ENCODE data around the gene WDR91.
"Not testable (repeated sequence)": the region's sequence is repeated elsewhere in the genome, so short reads cannot be mapped to it uniquely, and the experiment has no call there.

Gene WDR91

DNA sequence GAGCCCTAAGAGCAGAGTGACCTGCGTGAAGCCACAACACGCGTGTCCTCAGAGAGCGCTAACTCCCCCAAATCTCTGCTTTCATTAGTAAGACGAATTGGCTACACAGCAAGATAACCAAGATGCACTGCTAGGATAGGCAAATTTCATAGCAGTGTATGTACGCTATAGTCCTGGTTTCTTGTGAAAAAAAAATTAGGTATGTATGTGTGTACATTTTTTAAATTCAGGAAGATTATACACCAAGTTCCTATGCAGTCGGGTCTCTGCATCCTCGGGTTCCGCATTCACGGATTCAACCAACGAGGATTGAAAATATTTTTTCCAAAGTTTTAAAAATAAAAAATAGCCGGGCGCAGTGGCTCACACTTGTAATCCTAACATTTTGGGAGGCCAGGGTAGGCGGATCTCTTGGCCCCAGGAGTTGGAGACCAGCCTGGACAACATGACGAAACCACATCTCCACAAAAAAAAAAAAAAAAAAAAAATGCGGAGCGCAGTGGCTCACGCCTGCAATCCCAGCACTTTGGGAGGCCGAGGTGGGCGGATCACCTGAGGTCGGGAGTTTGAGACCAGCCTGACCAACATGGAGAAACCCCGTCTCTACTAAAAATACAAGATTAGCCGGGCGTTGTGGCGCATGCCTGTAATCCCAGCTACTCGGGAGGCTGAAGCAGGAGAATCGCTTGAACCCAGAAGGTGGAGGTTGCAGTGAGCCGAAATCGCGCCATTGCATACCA, 790 bp upstream of the WDR91 start:
- H3K27me3 Mint-ChIP-seq, ATAC-seq, DNase-seq, H3K9me3 Mint-ChIP-seq: not testable (repeated sequence)
- peak overlapping the region; percentile 67 to 81 for H3K27ac Mint-ChIP-seq
- H3K4me3 Mint-ChIP-seq, result peak overlapping the region; percentile 87 to 99
- peaks cover 32% of the 10 kb centered on the region for H3K4me1 Mint-ChIP-seq

DNA sequence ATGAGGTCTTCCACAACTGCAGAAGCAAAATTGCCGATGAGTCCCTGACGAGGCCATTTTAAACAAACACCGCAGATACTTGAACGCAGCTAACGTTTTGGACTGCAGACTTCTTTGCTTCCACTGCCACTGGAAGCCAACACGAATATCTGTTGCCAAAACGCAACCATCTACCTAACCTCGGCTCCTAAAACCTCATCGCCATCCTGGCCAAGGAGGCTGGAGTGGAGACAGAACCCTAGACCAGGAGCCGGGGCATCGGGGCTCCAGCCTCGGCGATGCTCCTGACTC, 493 bp downstream of the WDR91 start:
- Mint-ChIP-seq H3K27me3 (no peaks in the 10 kb centered on the region), H3K4me1 (peaks cover 44% of the 10 kb centered on the region), H3K4me3 (peak overlapping the region; percentile 87 to 99), H3K27ac (peak overlapping the region; percentile 98 to 99), H3K9me3 (no peaks in the 10 kb centered on the region)
- ATAC-seq, result peak; percentile 4
- DNase-seq, result no peak

DNA sequence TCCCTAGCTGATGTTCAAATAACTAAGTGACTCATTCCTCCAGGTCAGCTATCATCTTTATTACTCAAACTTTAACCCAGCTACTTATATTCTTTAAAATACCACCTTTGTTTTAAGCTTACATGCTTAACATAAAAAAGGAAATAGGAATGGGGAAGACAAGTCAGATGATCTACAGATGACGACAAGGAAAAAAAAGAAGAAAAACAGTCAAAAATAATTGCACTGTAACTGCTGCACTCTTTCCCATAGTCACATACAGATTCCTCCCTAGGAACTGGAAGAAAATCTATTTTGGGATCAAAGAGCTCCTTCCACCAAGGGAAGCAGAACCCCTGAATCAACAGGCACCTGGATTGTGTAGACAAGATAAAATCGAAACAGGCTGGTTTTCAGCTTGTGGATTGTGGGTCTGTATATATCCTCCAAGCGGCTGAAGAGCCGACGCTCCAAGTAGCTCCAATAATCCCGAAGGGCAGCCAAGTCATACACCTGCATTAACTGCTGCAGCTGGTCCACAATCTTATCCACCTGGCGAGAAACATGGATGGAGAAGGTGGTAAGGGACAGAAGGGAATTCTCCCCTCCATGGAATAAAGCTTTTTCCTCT, 2.0 kb downstream of the WDR91 start:
- no peak overlapping the region for H3K4me3 Mint-ChIP-seq
- no peak overlapping the region for H3K27ac Mint-ChIP-seq

DNA sequence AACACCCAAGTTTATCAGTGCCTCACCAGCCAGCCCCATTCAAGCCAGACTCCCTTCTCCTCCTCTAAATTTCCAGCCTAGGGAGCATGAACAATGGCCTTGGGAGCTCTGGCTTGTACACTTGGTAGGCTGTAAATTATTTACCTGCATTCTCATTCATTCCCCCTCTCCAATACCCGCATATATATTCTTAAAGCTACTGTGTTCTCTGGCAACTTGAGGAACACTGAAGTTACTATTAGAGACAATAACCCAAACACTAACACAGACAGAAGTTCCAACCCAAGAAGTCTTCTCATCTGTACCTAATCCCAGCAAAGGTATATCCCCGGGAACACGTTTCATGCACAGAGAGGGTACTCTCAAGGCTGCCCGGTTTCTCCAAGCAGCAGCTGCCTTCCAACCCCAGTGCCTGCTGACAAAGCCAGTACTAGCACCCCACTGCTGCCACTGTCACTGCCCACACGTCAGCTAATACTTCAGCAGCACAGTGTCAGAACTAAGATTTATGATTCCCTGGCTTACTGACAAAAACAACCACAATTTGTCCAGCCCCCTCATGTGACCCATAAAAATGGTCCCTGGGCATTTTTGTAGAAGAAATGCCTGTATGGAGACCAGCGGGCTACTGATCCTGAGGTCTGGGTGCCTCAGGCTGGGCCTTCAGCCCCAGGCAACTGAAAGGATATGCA, 3.1 kb downstream of the WDR91 start:
- no peaks in the 10 kb centered on the region for H3K9me3 Mint-ChIP-seq
- no peaks in the 10 kb centered on the region for H3K27me3 Mint-ChIP-seq
- no peak for DNase-seq
- H3K4me1 Mint-ChIP-seq, result peaks cover 64% of the 10 kb centered on the region
- H3K27ac Mint-ChIP-seq, result peak overlapping the region in 1 of 2 donors; percentile 71
- ATAC-seq, result no peak
- peak overlapping the region; percentile 8 to 21 for H3K4me3 Mint-ChIP-seq

More for the DNA sequence above, 2.0 kb downstream of the WDR91 start:
- Mint-ChIP-seq H3K4me1 (peaks cover 54% of the 10 kb centered on the region), H3K9me3 (no peaks in the 10 kb centered on the region), H3K27me3 (no peaks in the 10 kb centered on the region)
- DNase-seq (no peak), ATAC-seq (no peak)

DNA sequence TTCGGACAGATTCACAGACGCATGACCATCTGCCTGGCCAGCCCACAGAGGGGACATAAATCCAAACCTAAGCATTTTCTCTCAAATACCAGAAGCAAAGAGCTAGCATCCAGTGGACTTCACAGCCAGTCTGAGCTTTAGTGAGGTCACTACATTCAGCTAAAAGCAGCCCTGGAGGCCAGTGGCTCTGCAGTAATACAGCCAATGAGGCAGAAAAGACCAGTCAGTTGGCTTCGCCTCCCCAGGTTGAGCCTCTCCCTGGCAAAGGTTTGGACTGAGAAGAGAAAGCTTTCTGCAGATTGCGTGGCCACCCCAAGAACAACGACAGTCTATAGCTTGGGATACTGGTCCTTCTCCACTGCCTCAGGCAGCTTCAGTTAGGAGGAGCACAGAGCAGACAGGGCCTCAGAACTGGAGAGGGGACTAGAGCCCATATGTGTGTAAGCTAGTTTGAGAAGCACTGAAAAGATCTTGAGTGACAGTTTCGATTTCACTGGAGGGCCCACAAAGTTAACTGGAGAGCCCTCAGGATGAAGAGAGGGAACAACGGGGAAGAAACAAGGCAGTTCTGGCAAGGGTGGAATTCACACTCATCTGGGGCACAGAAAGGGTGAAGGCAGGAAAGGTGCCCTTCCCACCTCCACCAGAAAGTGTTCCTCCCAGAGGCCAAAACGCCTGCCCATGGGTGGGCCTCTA, 3.8 kb downstream of the WDR91 start:
- peak overlapping the region in 1 of 2 donors; percentile 34 for H3K27ac Mint-ChIP-seq
- ATAC-seq, result no peak
- H3K27me3 Mint-ChIP-seq, result no peaks in the 10 kb centered on the region
- peak overlapping the region in 1 of 2 donors; percentile 22 for H3K4me3 Mint-ChIP-seq
- H3K9me3 Mint-ChIP-seq, result no peaks in the 10 kb centered on the region
- DNase-seq, result no peak
- H3K4me1 Mint-ChIP-seq, result peaks cover 65% of the 10 kb centered on the region

DNA sequence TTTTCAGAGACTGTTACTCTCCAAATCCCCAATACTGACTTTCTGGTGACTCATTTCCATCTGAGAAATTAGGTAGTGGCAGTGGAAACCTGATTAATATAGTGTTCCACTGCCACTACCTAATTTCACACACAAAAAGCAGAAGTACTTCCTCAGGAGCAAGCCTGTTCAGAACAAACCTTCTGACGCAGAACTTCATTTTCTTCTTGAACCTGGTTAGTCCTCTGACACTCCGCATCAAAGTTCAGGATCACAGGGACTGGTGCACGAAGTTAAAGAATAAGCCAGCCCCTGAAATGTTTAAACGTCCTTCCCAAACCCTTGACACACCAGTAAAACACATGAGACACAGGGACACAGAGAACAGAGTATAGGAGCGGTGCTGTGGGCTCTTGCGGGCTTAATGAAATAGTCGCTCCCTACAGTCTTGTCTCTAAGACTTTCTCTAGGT, 4.4 kb downstream of the WDR91 start:
- DNase-seq (no peak), ATAC-seq (no peak)
- peak overlapping the region in 1 of 2 donors; percentile 54 for H3K27ac Mint-ChIP-seq
- H3K4me1 Mint-ChIP-seq, result peaks cover 70% of the 10 kb centered on the region
- H3K9me3 Mint-ChIP-seq, result no peaks in the 10 kb centered on the region
- H3K27me3 Mint-ChIP-seq, result no peaks in the 10 kb centered on the region
- H3K4me3 Mint-ChIP-seq, result peak overlapping the region in 1 of 2 donors; percentile 62

DNA sequence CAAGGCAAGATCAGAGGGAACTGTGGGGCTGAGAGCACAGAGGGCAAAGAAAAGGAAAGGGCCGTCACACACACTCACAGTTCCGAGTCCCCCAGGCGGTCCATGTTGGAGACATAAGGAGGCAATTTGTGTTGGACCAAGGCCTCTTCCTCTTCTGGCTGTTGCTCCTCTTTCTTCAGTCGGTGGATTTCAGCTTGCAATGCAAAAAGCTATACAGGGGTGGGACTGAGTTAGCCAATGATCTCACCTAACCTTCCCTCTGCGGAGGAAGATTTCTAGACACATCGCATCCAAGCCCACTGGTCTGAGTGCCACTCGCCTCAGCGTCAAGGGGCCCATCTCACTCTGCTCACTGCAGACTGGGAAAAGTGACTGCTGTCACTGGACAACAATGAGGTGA, 5.5 kb downstream of the WDR91 start:
- DNase-seq (no peak), ATAC-seq (no peak)
- no peaks in the 10 kb centered on the region for H3K27me3 Mint-ChIP-seq
- H3K27ac Mint-ChIP-seq, result no peak overlapping the region
- peaks cover 70% of the 10 kb centered on the region for H3K4me1 Mint-ChIP-seq
- H3K9me3 Mint-ChIP-seq, result no peaks in the 10 kb centered on the region
- no peak overlapping the region for H3K4me3 Mint-ChIP-seq

DNA sequence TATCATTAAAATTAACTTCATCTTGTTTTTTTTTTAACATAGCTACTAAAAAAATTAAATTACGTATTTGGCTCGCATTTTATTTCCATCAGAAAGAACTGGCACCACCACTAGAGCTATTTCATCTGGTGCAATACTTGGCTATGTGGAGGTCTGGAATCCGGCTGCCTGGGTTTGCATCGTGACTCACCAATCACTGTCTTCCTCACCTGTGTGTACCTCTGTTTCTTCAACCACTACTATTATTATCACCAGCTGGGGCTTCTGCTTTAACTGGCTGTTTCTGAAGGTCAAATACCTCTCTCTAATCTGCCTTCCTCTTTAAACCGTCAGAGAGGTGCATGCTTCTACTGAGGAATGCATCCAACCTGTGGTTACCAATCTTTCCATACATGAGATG, 6.5 kb downstream of the WDR91 start:
- H3K4me3 Mint-ChIP-seq, result no peak overlapping the region
- no peak overlapping the region for H3K27ac Mint-ChIP-seq
- H3K9me3 Mint-ChIP-seq, result no peaks in the 10 kb centered on the region
- H3K4me1 Mint-ChIP-seq, result peaks cover 64% of the 10 kb centered on the region
- ATAC-seq, result no peak
- no peaks in the 10 kb centered on the region for H3K27me3 Mint-ChIP-seq
- no peak for DNase-seq

DNA sequence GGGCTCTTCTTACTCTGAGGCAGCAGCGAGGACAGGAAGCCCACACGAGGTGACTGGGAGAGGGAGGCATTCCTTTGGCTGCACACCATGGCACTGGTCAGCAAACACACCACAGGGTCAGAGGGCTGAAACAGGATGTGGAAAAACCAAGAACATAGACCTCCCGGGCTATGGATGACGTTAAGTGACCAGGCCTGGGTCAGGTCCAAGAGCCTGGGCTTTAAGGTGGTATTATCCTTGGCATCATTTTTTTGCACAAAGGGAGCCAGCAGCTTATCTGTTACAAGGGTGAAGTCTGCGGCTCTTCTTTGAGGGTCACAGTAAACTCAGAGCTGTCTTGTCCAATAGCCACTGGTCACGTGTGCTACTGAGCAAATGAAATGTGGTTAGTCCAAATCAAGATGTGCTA, 7.0 kb downstream of the WDR91 start:
- H3K27me3 Mint-ChIP-seq, result no peaks in the 10 kb centered on the region
- peaks cover 62% of the 10 kb centered on the region for H3K4me1 Mint-ChIP-seq
- H3K4me3 Mint-ChIP-seq, result no peak overlapping the region
- no peak for ATAC-seq
- H3K9me3 Mint-ChIP-seq, result no peaks in the 10 kb centered on the region
- no peak overlapping the region for H3K27ac Mint-ChIP-seq
- no peak for DNase-seq

DNA sequence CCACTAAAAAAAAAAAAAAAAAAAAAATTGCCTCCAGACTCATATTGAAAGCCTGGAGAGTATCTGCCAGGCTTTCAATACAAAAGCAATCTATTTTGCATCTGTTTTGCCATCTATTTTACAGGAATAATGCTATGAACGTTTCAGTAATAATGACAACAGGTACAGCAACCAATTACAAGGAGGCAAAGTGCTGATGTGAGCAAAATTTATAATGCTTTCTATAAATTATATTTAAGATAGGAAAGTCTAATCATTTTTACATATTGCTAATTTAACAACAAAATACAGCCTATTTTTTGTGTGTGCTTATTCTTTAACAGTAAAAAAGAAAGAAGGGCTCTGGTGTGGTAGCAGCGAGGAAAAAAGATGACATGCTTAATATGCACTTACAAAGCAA, 10.0 kb downstream of the WDR91 start:
- Mint-ChIP-seq H3K9me3 (no peaks in the 10 kb centered on the region), H3K4me3 (no peak overlapping the region), H3K27me3 (no peaks in the 10 kb centered on the region), H3K27ac (peak overlapping the region in 1 of 2 donors; percentile 27), H3K4me1 (peaks cover 41% of the 10 kb centered on the region)
- DNase-seq, result no peak
- no peak for ATAC-seq

DNA sequence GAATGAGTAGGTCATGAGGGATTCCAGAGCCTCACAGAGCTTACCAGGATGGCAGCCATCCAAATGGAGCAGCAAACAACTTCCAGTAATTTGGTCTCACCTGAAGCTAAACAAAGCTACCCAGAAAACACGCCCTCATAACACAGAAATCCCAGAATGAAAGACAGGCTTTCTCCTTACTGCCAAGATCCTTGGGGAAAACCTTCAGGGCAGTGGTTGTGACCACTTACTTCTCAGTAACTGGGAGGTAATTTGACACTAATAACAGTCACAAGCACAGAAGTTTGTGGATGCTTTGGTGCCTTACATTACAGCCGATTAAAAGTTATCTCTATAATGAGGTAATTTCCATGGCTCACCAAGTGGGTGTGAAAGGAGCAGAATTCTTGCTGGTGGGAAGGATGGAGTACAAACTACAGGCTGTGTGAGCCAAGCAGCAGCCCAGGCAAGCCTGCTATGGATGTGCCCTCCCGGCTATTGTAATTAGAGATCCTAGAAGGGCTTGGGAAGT, 10.4 kb downstream of the WDR91 start:
- H3K27me3 Mint-ChIP-seq, result no peaks in the 10 kb centered on the region
- ATAC-seq (no peak), DNase-seq (no peak)
- peaks cover 37% of the 10 kb centered on the region for H3K4me1 Mint-ChIP-seq
- H3K9me3 Mint-ChIP-seq, result no peaks in the 10 kb centered on the region
- H3K27ac Mint-ChIP-seq, result peak overlapping the region in 1 of 2 donors; percentile 22
- H3K4me3 Mint-ChIP-seq, result no peak overlapping the region

DNA sequence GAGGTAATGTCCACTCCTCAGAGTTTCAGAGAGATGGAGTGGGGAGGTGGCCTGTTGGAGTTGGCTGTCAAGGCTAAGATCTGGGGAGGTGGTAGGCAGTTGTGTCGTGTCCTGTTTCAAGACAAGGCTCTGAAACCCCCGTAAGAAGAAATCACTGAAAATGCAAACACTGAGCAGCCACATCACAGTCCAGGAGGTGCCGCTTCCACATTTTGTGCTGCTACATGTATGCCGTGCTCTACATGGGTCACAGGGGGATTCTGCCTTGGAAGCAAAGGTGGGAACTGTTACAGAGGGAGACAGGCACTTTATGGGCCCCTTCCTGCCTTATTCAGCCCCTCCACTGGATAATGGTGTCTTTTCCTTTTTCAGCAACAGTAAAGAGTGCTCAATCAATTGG, 11.9 kb downstream of the WDR91 start:
- ATAC-seq (no peak), DNase-seq (no peak)
- H3K27me3 Mint-ChIP-seq, result no peaks in the 10 kb centered on the region
- no peak overlapping the region for H3K27ac Mint-ChIP-seq
- peaks cover 28% of the 10 kb centered on the region for H3K4me1 Mint-ChIP-seq
- no peaks in the 10 kb centered on the region for H3K9me3 Mint-ChIP-seq
- H3K4me3 Mint-ChIP-seq, result no peak overlapping the region

DNA sequence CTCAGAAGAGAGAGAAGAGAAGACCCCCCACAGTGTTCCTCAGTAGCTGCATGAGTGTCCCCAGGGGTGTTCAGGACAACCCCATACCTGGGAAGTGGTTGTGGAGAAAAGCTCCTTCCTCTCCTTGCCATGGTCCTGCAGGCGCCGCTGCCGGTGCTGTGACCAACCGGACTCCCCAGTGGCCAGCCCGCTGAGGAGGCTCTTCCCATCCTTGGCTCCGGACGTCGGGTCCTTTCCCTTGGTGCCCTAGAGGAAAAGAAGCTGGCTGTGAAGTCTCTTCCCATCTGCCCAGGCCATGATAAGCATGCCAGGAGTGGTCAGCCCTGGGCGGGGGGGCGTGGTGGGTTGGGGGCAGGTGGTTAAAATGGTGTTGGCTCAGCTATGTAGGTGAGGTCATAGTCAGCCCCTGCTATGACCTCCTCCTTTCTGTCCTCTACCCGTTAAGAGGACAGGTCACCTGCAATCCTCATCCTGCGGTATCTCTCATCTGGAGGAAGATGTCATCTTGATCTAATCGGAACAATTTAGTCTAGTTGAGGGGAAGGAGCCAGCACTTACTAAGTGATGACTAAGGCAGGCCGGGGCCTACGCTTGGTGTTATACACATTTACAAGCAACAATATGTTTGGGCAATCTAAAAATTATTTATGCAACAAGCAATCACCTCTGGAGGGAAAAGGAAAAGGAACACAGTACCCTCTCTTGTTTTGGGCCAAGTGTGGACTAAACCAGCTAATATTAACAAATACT, 13.2 kb downstream of the WDR91 start:
- no peak overlapping the region for H3K4me3 Mint-ChIP-seq
- H3K27me3 Mint-ChIP-seq, result no peaks in the 10 kb centered on the region
- no peaks in the 10 kb centered on the region for H3K9me3 Mint-ChIP-seq
- DNase-seq (no peak), ATAC-seq (no peak)
- peaks cover 17% of the 10 kb centered on the region for H3K4me1 Mint-ChIP-seq
- no peak overlapping the region for H3K27ac Mint-ChIP-seq

DNA sequence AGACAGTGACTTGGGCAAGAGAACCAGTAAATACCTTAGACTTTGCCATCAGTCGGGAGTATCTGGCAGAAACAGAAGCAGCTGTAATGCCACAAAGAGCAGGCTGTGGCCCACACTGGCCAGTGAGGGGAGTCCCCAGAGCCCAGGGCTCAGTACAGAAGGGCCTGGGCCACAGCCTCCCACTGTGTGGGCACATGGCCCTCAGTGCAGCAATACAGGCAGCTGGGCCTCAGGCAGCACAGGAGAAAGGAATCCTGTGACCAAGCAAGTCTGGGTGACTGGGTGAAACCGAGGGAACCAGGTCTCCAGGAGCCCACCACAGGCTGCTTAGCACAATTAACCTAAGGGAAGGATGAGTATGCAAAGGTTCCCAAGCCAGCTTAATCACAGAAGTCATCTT, 14.0 kb downstream of the WDR91 start:
- Mint-ChIP-seq H3K4me3 (no peak overlapping the region), H3K27ac (no peak overlapping the region), H3K4me1 (peaks cover 14% of the 10 kb centered on the region), H3K27me3 (no peaks in the 10 kb centered on the region), H3K9me3 (no peaks in the 10 kb centered on the region)
- ATAC-seq (no peak), DNase-seq (no peak)

DNA sequence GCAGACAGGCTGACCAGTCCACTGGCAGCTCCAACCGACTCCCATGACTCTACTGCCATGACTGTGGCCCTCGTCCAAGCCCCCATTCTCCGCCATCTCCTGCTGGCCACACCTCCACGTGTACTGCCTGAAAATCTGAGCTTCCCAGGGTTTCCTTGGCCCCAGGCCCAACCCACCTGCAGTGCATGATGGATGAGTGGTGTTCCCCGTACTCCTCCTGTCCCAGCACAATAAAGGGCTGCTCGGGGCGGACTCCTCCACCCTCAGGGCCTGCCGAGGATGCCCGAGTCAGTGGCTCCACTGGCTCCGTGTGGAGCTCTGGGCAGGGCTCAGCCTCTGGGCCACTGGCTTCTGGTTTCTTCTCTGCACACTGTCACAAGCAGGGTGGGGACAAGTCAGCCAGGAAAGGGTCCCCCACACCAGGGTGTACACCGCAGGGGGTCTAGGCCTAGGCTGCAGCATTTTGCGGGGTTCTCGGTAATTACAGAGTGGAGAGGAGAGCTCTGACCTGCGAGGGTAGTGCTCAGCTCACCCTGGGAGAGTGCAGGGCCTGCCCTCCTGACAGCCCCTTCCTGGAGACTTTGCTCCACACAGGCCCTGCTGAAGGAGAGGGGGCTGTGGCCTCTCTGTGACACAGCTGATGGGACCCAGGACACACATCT, 15.2 kb downstream of the WDR91 start:
- ATAC-seq, result peak; percentile 17
- Mint-ChIP-seq H3K4me1 (peaks cover 11% of the 10 kb centered on the region), H3K27ac (no peak overlapping the region), H3K9me3 (no peaks in the 10 kb centered on the region), H3K27me3 (no peaks in the 10 kb centered on the region), H3K4me3 (no peak overlapping the region)
- DNase-seq, result no peak
